Neural cell (in vitro differentiated cells): Measurements from ENCODE around the gene ATXN7L1. TPM values are rescaled to one million over a fixed set of nuclear protein-coding genes. Genes with fewer than 3 reads are reported as not detected.

Source experiments
- H2AFZ ChIP-seq: fragments of 200-600, 300-800 bp; sonication (generic), shearing (Covaris generic); 2 replicates; pipeline ENCODE4 v1.6.0; 2014; ENCODE audit warnings: low read depth, mild to moderate bottlenecking, antibody characterized with exemption, low read length, moderate library complexity
- H3F3A ChIP-seq: fragments of 200-600 bp; shearing (Covaris generic); 2 replicates; pipeline ENCODE4 v1.6.1; 2016; ENCODE audit warnings: mild to moderate bottlenecking, moderate library complexity, mixed read lengths, antibody characterized with exemption, low read length; ENCODE audit not compliant: insufficient read depth, poor library complexity, severe bottlenecking
- H3K27ac ChIP-seq: fragments of 200-600, 300-800 bp; sonication (generic), shearing (Covaris generic); 2 replicates; pipeline ENCODE4 v1.5.1; 2014; ENCODE audit warnings: mild to moderate bottlenecking, low read length, moderate library complexity
- H3K27me3 ChIP-seq: fragments of 300-800, 200-600 bp; sonication (generic), shearing (Covaris generic); 2 replicates; pipeline ENCODE4 v1.6.0; 2014; ENCODE audit warnings: mild to moderate bottlenecking, low read depth, low read length, moderate library complexity; ENCODE audit not compliant: insufficient read depth
- H3K36me3 ChIP-seq: fragments of 300-800, 200-600 bp; sonication (generic), shearing (Covaris generic); 2 replicates; pipeline ENCODE4 v1.5.1; 2014; ENCODE audit warnings: mild to moderate bottlenecking, antibody characterized with exemption, low read length, moderate library complexity; ENCODE audit not compliant: insufficient read depth
- H3K4me2 ChIP-seq: fragments of 300-800, 200-600 bp; sonication (generic), shearing (Covaris generic); 2 replicates; pipeline ENCODE4 v1.6.0; 2014; ENCODE audit warnings: mild to moderate bottlenecking, low read length
- H3K4me3 ChIP-seq: fragments of 300-800, 200-600 bp; sonication (generic), shearing (Covaris generic); 2 replicates; pipeline ENCODE4 v1.5.1; 2014; ENCODE audit warnings: mild to moderate bottlenecking, low read length, moderate library complexity
- H3K79me2 ChIP-seq: fragments of 200-600 bp; shearing (Covaris generic); replicated peaks from 2 replicates; pipeline ENCODE4 v1.6.0; 2014; ENCODE audit warnings: mild to moderate bottlenecking, low read length, moderate library complexity; ENCODE audit not compliant: insufficient read depth
- H3K9ac ChIP-seq: fragments of 300-800, 200-600 bp; sonication (generic), shearing (Covaris generic); 2 replicates; pipeline ENCODE4 v1.6.1; 2016; ENCODE audit warnings: mild to moderate bottlenecking, low read length, mixed read lengths
- H3K9me2 ChIP-seq: fragments of 200-600 bp; shearing (Covaris generic); 2 replicates; pipeline ENCODE4 v1.6.1; 2016; ENCODE audit warnings: mild to moderate bottlenecking, low read length, mixed read lengths; ENCODE audit not compliant: insufficient read depth
- H3K9me3 ChIP-seq: fragments of 200-600, 300-800 bp; sonication (generic), shearing (Covaris generic); 2 replicates; pipeline ENCODE4 v1.6.1; 2016; ENCODE audit warnings: mild to moderate bottlenecking, mixed run types, low read length, moderate library complexity, mixed read lengths
- H4K20me1 ChIP-seq: fragments of 200-600 bp; shearing (Covaris generic); 2 replicates; pipeline ENCODE4 v1.6.1; 2016; ENCODE audit warnings: mild to moderate bottlenecking, mixed run types; ENCODE audit not compliant: insufficient read depth
- EP300 ChIP-seq: fragments of 450-650 bp; conservative IDR thresholded peaks from 2 replicates; pipeline ENCODE4 v1.6.1; 2014; ENCODE audit warnings: antibody characterized with exemption, mild to moderate bottlenecking, moderate library complexity; ENCODE audit not compliant: poor library complexity, severe bottlenecking
- EZH2 ChIP-seq: fragments of 200-600, 300-800 bp; shearing (Covaris generic), sonication (generic); IDR thresholded peaks from 2 replicates; pipeline ENCODE4 v1.6.1; 2014; ENCODE audit warnings: antibody characterized with exemption, low read length, borderline replicate concordance, mild to moderate bottlenecking; ENCODE audit not compliant: insufficient read depth, poor library complexity, severe bottlenecking
- MXI1 ChIP-seq: fragments of 450-650 bp; conservative IDR thresholded peaks from 2 replicates; pipeline ENCODE4 v1.6.1; 2014; ENCODE audit warnings: antibody characterized with exemption, mild to moderate bottlenecking; ENCODE audit not compliant: poor library complexity, severe bottlenecking
- POLR2AphosphoS5 ChIP-seq: IDR thresholded peaks from 2 replicates; pipeline ENCODE4 v1.6.1; 2012
- RAD21 ChIP-seq: fragments of 450-650 bp; conservative IDR thresholded peaks from 2 replicates; pipeline ENCODE4 v1.6.1; 2014; ENCODE audit warnings: antibody characterized with exemption, mild to moderate bottlenecking, moderate library complexity
- SMC3 ChIP-seq: fragments of 450-650 bp; conservative IDR thresholded peaks from 2 replicates; pipeline ENCODE4 v1.6.1; 2014; ENCODE audit warnings: antibody characterized with exemption, mild to moderate bottlenecking, moderate library complexity; ENCODE audit not compliant: poor library complexity
- TAF1 ChIP-seq: IDR thresholded peaks from 2 replicates; pipeline ENCODE4 v1.6.1; 2012; ENCODE audit warnings: low read depth
- polyA plus RNA-seq: library from polyadenylated mRNA; depleted of rRNA; stranded (reverse); fragments of >200 nt; gene quantifications from 2 replicates; pipeline ENCODE4 v1.2.3, GENCODE V29; 2014
- TF ChIP-seq, protein P1 (sequence below): IDR thresholded peaks from 2 replicates; pipeline ENCODE4 v1.6.1; 2012; ENCODE audit warnings: borderline replicate concordance
- TF ChIP-seq, protein P2 (sequence below): fragments of 450-650 bp; IDR thresholded peaks from 2 replicates; pipeline ENCODE4 v1.5.1; 2014; ENCODE audit warnings: antibody characterized with exemption, mild to moderate bottlenecking, moderate library complexity; ENCODE audit not compliant: poor library complexity, severe bottlenecking

The ATXN7L1 gene
- polyA plus RNA-seq, 1 donor from 2014 or later, result 4.3 TPM

DNA sequence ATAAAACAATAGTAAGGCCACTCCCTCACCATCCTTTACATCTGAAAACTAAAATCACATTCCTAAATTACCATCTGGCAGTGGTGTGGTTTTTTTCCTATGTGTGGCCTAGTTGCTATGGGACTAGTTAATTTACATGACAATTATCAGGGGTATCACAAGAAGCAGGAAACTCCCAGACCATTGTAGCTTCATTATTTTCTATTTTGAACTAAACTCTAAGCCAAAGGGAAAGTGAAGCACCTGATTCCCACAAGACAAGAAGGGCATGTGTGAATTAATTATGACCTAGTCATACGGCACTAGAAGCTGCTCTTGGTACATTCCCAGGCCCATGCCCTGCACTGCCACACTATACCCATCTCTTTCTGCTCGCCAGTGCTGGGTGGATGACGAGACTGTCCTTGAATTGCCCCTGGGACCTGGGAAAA lies 103.4 kb downstream of the ATXN7L1 start:
- Histone ChIP-seq H3K4me2 (no peak overlapping the region), H3K9me3 (no peaks in the 10 kb centered on the region), H3K27me3 (no peaks in the 10 kb centered on the region), H3K27ac (no peak overlapping the region), H3K9me2 (no peaks in the 10 kb centered on the region), H3F3A (peaks cover 2% of the 10 kb centered on the region), H3K36me3 (no peaks in the 10 kb centered on the region), H3K9ac (no peak overlapping the region), H3K79me2 (peaks cover 4% of the 10 kb centered on the region), H3K4me3 (no peak overlapping the region), H2AFZ (no peak overlapping the region), H4K20me1 (no peaks in the 10 kb centered on the region)
- TF ChIP-seq SMC3, result no peak

- Histone ChIP-seq H3K79me2 (peaks cover 4% of the 10 kb centered on the region), H3K9ac (peak overlapping the region; percentile 20), H3K4me2 (no peak overlapping the region), H2AFZ (no peak overlapping the region), H3K9me3 (no peaks in the 10 kb centered on the region), H3K36me3 (no peaks in the 10 kb centered on the region), H4K20me1 (no peaks in the 10 kb centered on the region), H3K27ac (no peak overlapping the region), H3F3A (peaks cover 2% of the 10 kb centered on the region), H3K9me2 (no peaks in the 10 kb centered on the region), H3K4me3 (no peak overlapping the region), H3K27me3 (no peaks in the 10 kb centered on the region)
- no peak for TF ChIP-seq SMC3
- no peak for TF ChIP-seq EP300
- no peak for TF ChIP-seq TAF1
- TF ChIP-seq, protein P1, sequence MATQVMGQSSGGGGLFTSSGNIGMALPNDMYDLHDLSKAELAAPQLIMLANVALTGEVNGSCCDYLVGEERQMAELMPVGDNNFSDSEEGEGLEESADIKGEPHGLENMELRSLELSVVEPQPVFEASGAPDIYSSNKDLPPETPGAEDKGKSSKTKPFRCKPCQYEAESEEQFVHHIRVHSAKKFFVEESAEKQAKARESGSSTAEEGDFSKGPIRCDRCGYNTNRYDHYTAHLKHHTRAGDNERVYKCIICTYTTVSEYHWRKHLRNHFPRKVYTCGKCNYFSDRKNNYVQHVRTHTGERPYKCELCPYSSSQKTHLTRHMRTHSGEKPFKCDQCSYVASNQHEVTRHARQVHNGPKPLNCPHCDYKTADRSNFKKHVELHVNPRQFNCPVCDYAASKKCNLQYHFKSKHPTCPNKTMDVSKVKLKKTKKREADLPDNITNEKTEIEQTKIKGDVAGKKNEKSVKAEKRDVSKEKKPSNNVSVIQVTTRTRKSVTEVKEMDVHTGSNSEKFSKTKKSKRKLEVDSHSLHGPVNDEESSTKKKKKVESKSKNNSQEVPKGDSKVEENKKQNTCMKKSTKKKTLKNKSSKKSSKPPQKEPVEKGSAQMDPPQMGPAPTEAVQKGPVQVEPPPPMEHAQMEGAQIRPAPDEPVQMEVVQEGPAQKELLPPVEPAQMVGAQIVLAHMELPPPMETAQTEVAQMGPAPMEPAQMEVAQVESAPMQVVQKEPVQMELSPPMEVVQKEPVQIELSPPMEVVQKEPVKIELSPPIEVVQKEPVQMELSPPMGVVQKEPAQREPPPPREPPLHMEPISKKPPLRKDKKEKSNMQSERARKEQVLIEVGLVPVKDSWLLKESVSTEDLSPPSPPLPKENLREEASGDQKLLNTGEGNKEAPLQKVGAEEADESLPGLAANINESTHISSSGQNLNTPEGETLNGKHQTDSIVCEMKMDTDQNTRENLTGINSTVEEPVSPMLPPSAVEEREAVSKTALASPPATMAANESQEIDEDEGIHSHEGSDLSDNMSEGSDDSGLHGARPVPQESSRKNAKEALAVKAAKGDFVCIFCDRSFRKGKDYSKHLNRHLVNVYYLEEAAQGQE, result no peak
- TF ChIP-seq POLR2AphosphoS5, result no peak
These were observed 106.3 kb downstream of the ATXN7L1 start for GRCh38 chr7:105769901-105770628.

- Histone ChIP-seq H3K79me2 (peaks cover 4% of the 10 kb centered on the region), H4K20me1 (no peaks in the 10 kb centered on the region), H3K4me2 (no peak overlapping the region), H2AFZ (no peak overlapping the region), H3K4me3 (no peak overlapping the region), H3K27me3 (no peaks in the 10 kb centered on the region), H3F3A (peaks cover 2% of the 10 kb centered on the region), H3K9ac (no peak overlapping the region), H3K36me3 (no peaks in the 10 kb centered on the region), H3K27ac (no peak overlapping the region), H3K9me2 (no peaks in the 10 kb centered on the region), H3K9me3 (no peaks in the 10 kb centered on the region)
- TF ChIP-seq EZH2 (no peak), RAD21 (no peak), POLR2AphosphoS5 (no peak), MXI1 (no peak), SMC3 (no peak), TAF1 (no peak), EP300 (no peak)
- TF ChIP-seq, protein P2, sequence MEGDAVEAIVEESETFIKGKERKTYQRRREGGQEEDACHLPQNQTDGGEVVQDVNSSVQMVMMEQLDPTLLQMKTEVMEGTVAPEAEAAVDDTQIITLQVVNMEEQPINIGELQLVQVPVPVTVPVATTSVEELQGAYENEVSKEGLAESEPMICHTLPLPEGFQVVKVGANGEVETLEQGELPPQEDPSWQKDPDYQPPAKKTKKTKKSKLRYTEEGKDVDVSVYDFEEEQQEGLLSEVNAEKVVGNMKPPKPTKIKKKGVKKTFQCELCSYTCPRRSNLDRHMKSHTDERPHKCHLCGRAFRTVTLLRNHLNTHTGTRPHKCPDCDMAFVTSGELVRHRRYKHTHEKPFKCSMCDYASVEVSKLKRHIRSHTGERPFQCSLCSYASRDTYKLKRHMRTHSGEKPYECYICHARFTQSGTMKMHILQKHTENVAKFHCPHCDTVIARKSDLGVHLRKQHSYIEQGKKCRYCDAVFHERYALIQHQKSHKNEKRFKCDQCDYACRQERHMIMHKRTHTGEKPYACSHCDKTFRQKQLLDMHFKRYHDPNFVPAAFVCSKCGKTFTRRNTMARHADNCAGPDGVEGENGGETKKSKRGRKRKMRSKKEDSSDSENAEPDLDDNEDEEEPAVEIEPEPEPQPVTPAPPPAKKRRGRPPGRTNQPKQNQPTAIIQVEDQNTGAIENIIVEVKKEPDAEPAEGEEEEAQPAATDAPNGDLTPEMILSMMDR, result no peak
- TF ChIP-seq, protein P1, result no peak
These were observed 107.4 kb downstream of the ATXN7L1 start for GRCh38 chr7:105768898-105769507.
